Karpas-422 (cell line): ENCODE measurements around the gene CLSTN1. TPM values are rescaled to one million over a fixed set of nuclear protein-coding genes. Genes with fewer than 3 reads are reported as not detected.

Source experiments
- DNase-seq: peaks from one replicate; pipeline ENCODE4 v3.0.0-alpha.2; 2015
- H2AFZ ChIP-seq: fragments of 200-600 bp; sonication (generic); 2 replicates; pipeline ENCODE4 v1.6.1; 2014; ENCODE audit warnings: antibody characterized with exemption, low read length, mixed read lengths
- H3K27ac ChIP-seq: fragments of 200-600 bp; sonication (generic); 2 replicates; pipeline ENCODE4 v1.5.1; 2014; ENCODE audit warnings: mild to moderate bottlenecking, low read length, moderate library complexity
- H3K27me3 ChIP-seq: fragments of 200-600 bp; sonication (generic); 2 replicates; pipeline ENCODE4 v1.6.1; 2014; ENCODE audit warnings: low read length, mixed read lengths
- H3K36me3 ChIP-seq: fragments of 200-600 bp; sonication (generic); 2 replicates; pipeline ENCODE4 v1.6.1; 2014; ENCODE audit warnings: low read length, mixed read lengths; ENCODE audit not compliant: insufficient read depth
- H3K4me1 ChIP-seq: fragments of 200-600 bp; sonication (generic); 2 replicates; pipeline ENCODE4 v1.6.1; 2014; ENCODE audit warnings: mild to moderate bottlenecking, low read length, mixed read lengths
- H3K4me2 ChIP-seq: fragments of 200-600 bp; sonication (generic); 2 replicates; pipeline ENCODE4 v1.6.1; 2014; ENCODE audit warnings: low read length, low read depth, mild to moderate bottlenecking; ENCODE audit not compliant: poor library complexity, severe bottlenecking
- H3K4me3 ChIP-seq: fragments of 200-600 bp; sonication (generic); 2 replicates; pipeline ENCODE4 v1.5.1; 2014; ENCODE audit warnings: mild to moderate bottlenecking, antibody characterized with exemption, low read length, mixed read lengths
- H3K79me2 ChIP-seq: fragments of 200-600 bp; sonication (generic); 2 replicates; pipeline ENCODE4 v1.6.1; 2014; ENCODE audit warnings: mild to moderate bottlenecking, low read length, mixed read lengths
- H3K9ac ChIP-seq: fragments of 200-600 bp; sonication (generic); 2 replicates; pipeline ENCODE4 v1.6.0; 2014; ENCODE audit warnings: low read length
- H3K9me2 ChIP-seq: fragments of 200-600 bp; sonication (generic), shearing (Covaris generic); replicated peaks from 2 replicates; pipeline ENCODE4 v1.6.0; 2014; ENCODE audit warnings: mild to moderate bottlenecking, low read length, moderate library complexity; ENCODE audit not compliant: insufficient read depth
- H3K9me3 ChIP-seq: fragments of 300-700, 200-600 bp; sonication (generic); 2 replicates; pipeline ENCODE4 v1.6.1; 2014; ENCODE audit warnings: low read length, mixed read lengths
- H4K20me1 ChIP-seq: fragments of 200-600 bp; sonication (generic); 2 replicates; pipeline ENCODE4 v1.6.1; 2014; ENCODE audit warnings: mild to moderate bottlenecking, antibody characterized with exemption, low read length, low read depth; ENCODE audit not compliant: insufficient read depth
- total RNA-seq: library from RNA; depleted of rRNA; stranded (reverse); fragments of >200 nt; shearing (Covaris generic); gene quantifications from 2 replicates; pipeline ENCODE4 v1.2.3, GENCODE V29; 2014; ENCODE audit warnings: low replicate concordance

CLSTN1 gene
- total RNA-seq, 1 experiment from 2014 or later = 52.0 TPM

DNA sequence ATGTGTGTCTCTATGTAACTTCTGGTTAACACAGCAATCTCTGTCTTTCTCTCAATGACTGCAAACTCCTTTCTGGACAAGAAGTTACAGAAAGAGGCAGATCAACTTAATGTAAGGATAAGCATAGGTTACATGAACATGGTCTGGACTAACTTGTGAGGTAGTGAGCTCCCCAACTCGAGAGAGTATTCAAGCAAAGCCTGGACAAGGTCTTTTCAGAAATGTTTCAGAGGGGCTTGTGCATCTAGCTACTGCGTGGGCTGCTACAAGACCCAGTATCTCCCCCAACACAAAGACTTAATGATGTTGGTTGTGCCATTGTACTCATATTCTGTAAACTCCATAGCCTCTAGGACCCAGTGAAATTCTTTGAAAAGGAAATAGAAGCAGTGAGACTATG is 23.5 kb upstream of the CLSTN1 start:
- no peaks in the 10 kb centered on the region for H3K9me2 ChIP-seq
- no peak overlapping the region for H3K4me2 ChIP-seq
- no peaks in the 10 kb centered on the region for H3K79me2 ChIP-seq
- peaks cover 47% of the 10 kb centered on the region for H3K4me1 ChIP-seq
- no peak overlapping the region for H3K27ac ChIP-seq
- H2AFZ ChIP-seq = no peak overlapping the region
- H3K9ac ChIP-seq = no peak overlapping the region
- H3K27me3 ChIP-seq = no peaks in the 10 kb centered on the region
- no peaks in the 10 kb centered on the region for H3K36me3 ChIP-seq
- no peak overlapping the region for H3K4me3 ChIP-seq
- no peaks in the 10 kb centered on the region for H3K9me3 ChIP-seq
- H4K20me1 ChIP-seq = no peaks in the 10 kb centered on the region
- no peak for DNase-seq

DNA sequence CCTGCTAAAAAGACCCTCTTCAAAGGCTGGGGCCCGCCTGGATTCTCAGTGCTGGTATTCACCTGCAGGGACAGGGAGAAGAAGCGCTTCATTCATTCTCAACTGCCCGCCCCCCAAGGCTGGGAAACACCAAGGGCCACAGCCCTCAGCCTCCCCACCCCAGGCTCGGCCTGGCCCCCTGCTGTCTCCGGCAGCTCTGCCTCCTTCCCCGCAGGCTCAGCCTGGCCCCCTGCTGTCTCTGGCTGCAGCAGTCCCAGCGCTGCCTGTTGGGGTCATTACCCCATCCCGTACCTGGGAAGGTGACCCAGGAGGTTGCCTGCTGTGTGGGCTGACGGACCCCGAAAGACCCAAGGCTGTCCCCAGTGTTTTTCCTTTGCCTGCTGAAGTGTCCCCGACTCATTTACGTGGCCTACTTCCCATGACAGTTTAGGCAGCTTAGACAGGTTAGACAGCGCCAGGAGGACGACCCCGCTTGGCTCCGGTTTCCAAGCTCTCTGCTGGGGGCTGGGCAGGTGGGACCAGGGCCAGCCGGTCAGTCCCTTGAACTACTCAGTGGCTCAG is 22.9 kb upstream of the CLSTN1 start:
- Histone ChIP-seq H3K9me2 (no peaks in the 10 kb centered on the region), H3K27me3 (no peaks in the 10 kb centered on the region), H3K4me2 (no peak overlapping the region), H3K9me3 (no peaks in the 10 kb centered on the region), H3K27ac (no peak overlapping the region), H3K36me3 (no peaks in the 10 kb centered on the region), H3K9ac (no peak overlapping the region), H3K79me2 (no peaks in the 10 kb centered on the region), H4K20me1 (no peaks in the 10 kb centered on the region), H3K4me1 (peaks cover 45% of the 10 kb centered on the region), H2AFZ (no peak overlapping the region), H3K4me3 (no peak overlapping the region)
- DNase-seq = no peak

DNA sequence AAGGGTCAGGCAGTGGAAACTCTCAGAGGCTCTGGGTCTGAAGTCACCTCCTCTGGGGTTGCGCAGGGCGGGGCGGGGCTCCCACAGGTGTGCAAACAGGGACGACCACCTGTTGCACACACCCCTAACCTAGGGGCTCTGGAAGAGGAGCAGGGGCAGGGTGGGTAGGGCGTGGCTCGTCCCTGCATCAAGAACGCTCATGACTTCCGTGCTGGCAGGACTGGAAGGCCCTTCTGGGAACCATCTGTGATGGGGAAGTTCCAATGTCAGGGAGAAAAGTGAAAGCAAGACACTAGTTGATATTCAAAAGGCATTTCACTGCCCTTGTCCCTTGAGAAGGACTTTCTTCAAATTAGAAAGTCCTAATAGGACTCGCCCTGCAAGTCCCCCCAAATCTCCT is 22.1 kb upstream of the CLSTN1 start:
- DNase-seq = no peak
- H2AFZ ChIP-seq = no peak overlapping the region
- no peak overlapping the region for H3K4me3 ChIP-seq
- no peaks in the 10 kb centered on the region for H3K79me2 ChIP-seq
- no peak overlapping the region for H3K9ac ChIP-seq
- H3K27me3 ChIP-seq = no peaks in the 10 kb centered on the region
- H3K9me2 ChIP-seq = no peaks in the 10 kb centered on the region
- H3K27ac ChIP-seq = no peak overlapping the region
- H3K4me2 ChIP-seq = no peak overlapping the region
- H4K20me1 ChIP-seq = no peaks in the 10 kb centered on the region
- H3K9me3 ChIP-seq = no peaks in the 10 kb centered on the region
- peaks cover 37% of the 10 kb centered on the region for H3K4me1 ChIP-seq
- H3K36me3 ChIP-seq = no peaks in the 10 kb centered on the region; the same call in 1 of the 2 replicates

DNA sequence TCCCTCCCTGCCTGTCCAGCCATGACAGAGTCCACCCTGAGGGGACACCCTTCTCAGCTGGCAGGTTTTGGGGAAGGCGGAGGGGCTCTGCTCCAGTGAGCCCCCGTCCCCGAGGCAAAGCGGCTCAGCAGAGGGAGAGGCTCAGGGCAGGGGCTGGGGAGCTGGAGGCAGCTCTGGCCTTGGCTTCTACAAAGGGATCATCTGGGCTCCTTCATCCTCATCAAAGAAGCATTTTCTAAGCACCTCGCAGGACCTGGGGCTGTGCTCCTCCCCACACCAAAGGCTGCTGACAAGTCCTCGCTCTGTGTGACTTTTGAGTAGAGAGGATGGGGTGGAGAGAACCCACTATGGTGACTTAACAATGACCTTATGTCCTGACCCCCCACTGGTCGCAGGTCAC is 21.0 kb upstream of the CLSTN1 start:
- H3K9me3 ChIP-seq = no peaks in the 10 kb centered on the region
- DNase-seq = no peak
- H3K79me2 ChIP-seq = no peaks in the 10 kb centered on the region
- H4K20me1 ChIP-seq = no peaks in the 10 kb centered on the region
- no peaks in the 10 kb centered on the region; the same call in 1 of the 2 replicates for H3K36me3 ChIP-seq
- no peak overlapping the region for H2AFZ ChIP-seq
- no peak overlapping the region for H3K4me3 ChIP-seq
- H3K4me1 ChIP-seq = peaks cover 25% of the 10 kb centered on the region
- H3K9me2 ChIP-seq = no peaks in the 10 kb centered on the region
- H3K4me2 ChIP-seq = no peak overlapping the region
- H3K9ac ChIP-seq = no peak overlapping the region
- H3K27me3 ChIP-seq = no peaks in the 10 kb centered on the region
- no peak overlapping the region for H3K27ac ChIP-seq

DNA sequence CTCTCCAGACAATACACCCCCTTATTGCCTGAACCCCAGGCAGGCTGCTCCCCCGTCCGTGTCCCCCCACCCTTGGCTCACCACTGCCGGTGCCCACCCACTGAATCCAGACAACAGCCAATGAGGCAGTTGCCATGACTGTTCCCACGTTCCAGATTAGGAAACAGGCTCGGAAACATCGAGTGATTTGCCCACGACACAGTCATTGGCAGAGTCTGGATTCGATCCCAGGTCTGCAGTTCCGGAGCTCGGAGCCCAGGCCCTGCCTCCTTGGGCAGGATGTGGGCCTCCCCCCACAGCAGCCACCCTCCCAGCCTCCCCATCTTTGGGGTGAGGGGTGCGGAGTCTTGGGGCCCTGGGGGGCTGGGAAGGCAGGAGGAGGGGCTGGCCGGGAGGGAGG is 20.3 kb upstream of the CLSTN1 start:
- Histone ChIP-seq H3K27me3 (no peaks in the 10 kb centered on the region), H3K79me2 (no peaks in the 10 kb centered on the region), H3K9ac (no peak overlapping the region), H3K4me3 (no peak overlapping the region), H3K27ac (no peak overlapping the region), H3K9me3 (no peaks in the 10 kb centered on the region), H3K4me2 (no peak overlapping the region), H3K4me1 (peaks cover 21% of the 10 kb centered on the region), H4K20me1 (no peaks in the 10 kb centered on the region), H2AFZ (no peak overlapping the region), H3K36me3 (no peaks in the 10 kb centered on the region; the same call in 1 of the 2 replicates), H3K9me2 (no peaks in the 10 kb centered on the region)
- DNase-seq = no peak

DNA sequence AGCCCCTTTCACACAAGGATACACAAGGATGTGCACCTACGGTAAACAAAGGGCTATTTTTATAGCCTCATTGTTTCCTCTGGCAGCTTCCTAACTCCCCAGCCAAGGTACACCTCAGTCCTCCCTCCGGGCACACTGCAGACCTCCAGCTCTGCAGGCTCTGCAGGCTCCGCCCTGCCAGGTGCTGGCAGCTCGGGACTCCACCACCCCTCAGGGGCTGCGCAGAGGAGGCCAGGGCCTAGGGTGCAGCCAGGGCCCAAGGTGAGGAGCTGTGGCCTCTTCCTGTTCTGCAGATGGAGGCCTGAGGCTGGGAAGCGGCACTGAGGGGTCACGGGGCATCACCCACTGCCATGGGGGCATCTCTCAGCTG is 19.8 kb upstream of the CLSTN1 start:
- Histone ChIP-seq H2AFZ (no peak overlapping the region), H3K36me3 (no peaks in the 10 kb centered on the region; the same call in 1 of the 2 replicates), H3K4me2 (no peak overlapping the region), H3K9me3 (no peaks in the 10 kb centered on the region), H3K4me3 (no peak overlapping the region), H3K27me3 (no peaks in the 10 kb centered on the region), H4K20me1 (no peaks in the 10 kb centered on the region), H3K27ac (no peak overlapping the region), H3K9ac (no peak overlapping the region), H3K4me1 (peaks cover 21% of the 10 kb centered on the region), H3K79me2 (no peaks in the 10 kb centered on the region), H3K9me2 (no peaks in the 10 kb centered on the region)
- no peak for DNase-seq

DNA sequence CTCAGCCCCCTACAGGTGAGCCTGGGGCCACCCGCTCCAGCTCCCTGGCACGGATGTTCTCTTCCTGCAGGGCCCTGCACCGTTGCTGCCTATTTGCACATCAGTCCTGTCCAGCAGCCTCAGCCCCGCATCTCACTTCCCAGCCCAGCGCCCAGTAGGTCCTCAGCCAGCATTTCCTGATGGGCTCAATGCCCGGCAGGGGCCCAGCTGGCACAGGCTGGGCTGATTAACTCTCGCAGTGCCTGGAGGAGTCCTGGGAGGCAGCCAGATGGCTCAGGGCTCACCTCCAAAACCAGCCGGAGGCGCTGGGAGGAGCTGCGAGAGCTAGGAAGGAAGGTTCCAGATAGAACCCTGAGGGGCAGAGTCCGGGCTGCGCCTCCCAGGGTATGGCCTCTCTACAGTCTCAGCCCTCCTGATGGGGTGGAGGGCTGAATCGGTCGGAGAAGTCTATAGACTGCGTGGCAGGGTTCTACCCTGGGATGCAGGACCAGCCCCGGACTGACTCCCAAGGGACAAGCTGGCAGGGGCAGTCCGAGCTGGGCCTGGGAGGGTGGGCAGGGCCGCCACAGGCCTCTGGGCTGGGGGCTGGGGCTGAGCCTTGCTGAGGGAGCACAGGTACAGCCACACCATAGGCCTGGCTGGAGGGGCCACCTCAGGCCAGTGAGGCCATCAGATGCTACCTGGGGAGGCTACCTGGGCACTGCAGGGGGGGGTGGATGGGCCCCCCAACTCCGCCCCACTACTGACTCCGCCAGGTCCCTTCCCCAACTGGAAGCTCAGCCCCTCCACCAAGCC is 19.2 kb upstream of the CLSTN1 start:
- no peaks in the 10 kb centered on the region for H3K79me2 ChIP-seq
- no peak overlapping the region for H3K27ac ChIP-seq
- H2AFZ ChIP-seq = no peak overlapping the region
- H3K4me2 ChIP-seq = no peak overlapping the region
- H3K9me3 ChIP-seq = no peaks in the 10 kb centered on the region
- H3K4me1 ChIP-seq = peaks cover 15% of the 10 kb centered on the region
- no peaks in the 10 kb centered on the region for H3K27me3 ChIP-seq
- no peaks in the 10 kb centered on the region; the same call in 1 of the 2 replicates for H3K36me3 ChIP-seq
- H3K9me2 ChIP-seq = no peaks in the 10 kb centered on the region
- no peak overlapping the region for H3K9ac ChIP-seq
- no peaks in the 10 kb centered on the region for H4K20me1 ChIP-seq
- no peak overlapping the region for H3K4me3 ChIP-seq
- no peak for DNase-seq

DNA sequence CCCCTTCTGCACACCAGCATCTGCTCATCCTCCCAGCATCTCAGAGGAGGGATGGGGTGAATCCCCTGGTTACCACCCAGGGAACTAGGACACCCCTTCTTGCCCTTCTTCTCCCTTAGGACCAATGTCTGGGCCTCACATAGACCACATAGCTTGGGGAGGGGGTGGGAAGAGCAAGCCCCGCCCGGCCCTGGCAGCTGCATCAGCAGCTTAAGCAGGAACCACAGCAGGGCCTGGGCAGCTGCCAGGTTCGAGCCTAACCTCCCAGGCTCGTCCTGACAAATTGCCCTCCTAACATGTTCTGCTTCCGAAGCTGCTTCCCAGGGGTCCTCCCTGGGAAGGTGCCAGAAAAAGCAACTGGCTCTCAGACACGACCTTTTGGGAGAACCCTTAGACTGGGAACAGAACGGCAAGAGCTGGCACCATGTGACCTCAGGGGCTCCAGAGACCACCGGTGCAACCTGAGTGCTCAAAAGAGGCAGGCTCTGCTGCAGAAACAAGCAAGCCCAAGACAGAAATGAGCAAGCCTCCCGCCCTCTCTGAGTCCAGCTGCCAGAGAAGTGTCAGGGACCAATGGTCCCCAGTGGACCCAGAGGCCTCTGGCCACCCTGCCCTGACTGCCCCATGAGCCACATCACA is 18.4 kb upstream of the CLSTN1 start:
- Histone ChIP-seq H3K36me3 (no peaks in the 10 kb centered on the region; the same call in 1 of the 2 replicates), H3K9me3 (no peaks in the 10 kb centered on the region), H3K27me3 (no peaks in the 10 kb centered on the region), H3K9ac (no peak overlapping the region), H3K79me2 (no peaks in the 10 kb centered on the region), H3K4me2 (no peak overlapping the region), H3K9me2 (no peaks in the 10 kb centered on the region), H2AFZ (no peak overlapping the region), H3K4me3 (no peak overlapping the region), H3K4me1 (peaks cover 7% of the 10 kb centered on the region), H3K27ac (no peak overlapping the region), H4K20me1 (no peaks in the 10 kb centered on the region)
- no peak for DNase-seq
